ENCODE results near the gene NDE1.
A peak's percentile ranks its signal among the peaks of the same experiment; 100 is the strongest.
"Not testable (repeated sequence)": the region's sequence is repeated elsewhere in the genome, so short reads cannot be mapped to it uniquely, and the experiment has no call there.

The NDE1 gene

DNA sequence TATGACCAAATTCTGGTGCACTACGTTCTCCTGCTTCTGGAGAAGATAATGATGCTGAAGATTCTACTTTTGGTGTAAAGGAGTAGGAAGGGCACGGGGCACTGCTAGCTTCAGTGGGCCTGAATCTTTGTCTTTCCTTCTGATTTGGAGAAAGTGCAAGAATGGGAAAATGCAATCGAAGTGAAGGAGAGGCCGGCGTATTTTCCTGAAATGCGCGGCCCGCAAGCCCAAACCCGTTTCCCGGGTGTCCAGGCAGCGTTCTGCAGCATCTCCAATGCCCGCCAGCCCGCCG, 372 bp upstream of the NDE1 start:
- Mint-ChIP-seq H3K4me3 (peak overlapping the region; percentile 77 to 88 (median 85)), H3K36me3 (ENCODE audit: low read depth) (peaks cover 3% of the 10 kb centered on the region), H3K27ac (peak overlapping the region in 2 of 3 experiments; percentile 66 to 74), H3K4me1 (peaks cover 14% of the 10 kb centered on the region), H3K9me3 (no peaks in the 10 kb centered on the region), H3K27me3 (ENCODE audit: low read depth) (no peaks in the 10 kb centered on the region)
- TF ChIP-seq, protein P1, sequence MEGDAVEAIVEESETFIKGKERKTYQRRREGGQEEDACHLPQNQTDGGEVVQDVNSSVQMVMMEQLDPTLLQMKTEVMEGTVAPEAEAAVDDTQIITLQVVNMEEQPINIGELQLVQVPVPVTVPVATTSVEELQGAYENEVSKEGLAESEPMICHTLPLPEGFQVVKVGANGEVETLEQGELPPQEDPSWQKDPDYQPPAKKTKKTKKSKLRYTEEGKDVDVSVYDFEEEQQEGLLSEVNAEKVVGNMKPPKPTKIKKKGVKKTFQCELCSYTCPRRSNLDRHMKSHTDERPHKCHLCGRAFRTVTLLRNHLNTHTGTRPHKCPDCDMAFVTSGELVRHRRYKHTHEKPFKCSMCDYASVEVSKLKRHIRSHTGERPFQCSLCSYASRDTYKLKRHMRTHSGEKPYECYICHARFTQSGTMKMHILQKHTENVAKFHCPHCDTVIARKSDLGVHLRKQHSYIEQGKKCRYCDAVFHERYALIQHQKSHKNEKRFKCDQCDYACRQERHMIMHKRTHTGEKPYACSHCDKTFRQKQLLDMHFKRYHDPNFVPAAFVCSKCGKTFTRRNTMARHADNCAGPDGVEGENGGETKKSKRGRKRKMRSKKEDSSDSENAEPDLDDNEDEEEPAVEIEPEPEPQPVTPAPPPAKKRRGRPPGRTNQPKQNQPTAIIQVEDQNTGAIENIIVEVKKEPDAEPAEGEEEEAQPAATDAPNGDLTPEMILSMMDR (IDR thresholded peaks at IDR 0.05; ENCODE audit: unreplicated experiment in 3 of 3) = no peak

DNA sequence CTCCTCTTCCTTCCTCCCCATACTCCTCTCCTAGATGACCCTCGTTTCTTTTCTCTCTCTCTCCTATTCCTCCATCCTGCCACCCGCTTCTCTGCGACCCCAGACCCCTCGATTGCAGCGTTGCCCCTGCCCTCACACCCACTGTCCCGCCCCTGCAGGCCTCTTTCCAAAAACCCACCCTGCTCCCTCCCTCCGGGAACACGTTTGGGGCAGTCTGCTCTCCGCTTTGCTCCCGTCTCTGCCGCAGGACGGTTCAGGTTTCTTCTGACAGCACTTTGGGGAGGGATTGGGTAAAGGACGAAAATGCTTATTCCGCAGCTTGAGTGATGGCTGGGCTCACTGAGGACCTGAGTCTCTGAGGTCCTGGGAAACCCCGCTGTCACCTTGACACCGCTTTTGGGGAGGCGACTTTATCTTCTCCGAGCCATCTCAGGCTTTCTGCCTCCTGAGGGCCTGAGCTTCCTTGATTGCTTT, 690 bp downstream of the NDE1 start:
- H3K27me3 Mint-ChIP-seq (ENCODE audit: low read depth) = no peaks in the 10 kb centered on the region
- H3K9me3 Mint-ChIP-seq = no peaks in the 10 kb centered on the region
- peaks cover 14% of the 10 kb centered on the region for H3K4me1 Mint-ChIP-seq
- TF ChIP-seq, protein P1 (IDR thresholded peaks at IDR 0.05; ENCODE audit: unreplicated experiment in 3 of 3) = no peak
- H3K36me3 Mint-ChIP-seq (ENCODE audit: low read depth) = peaks cover 3% of the 10 kb centered on the region
- H3K4me3 Mint-ChIP-seq = peak overlapping the region; percentile 97 to 99 (median 99)
- peak overlapping the region; percentile 76 to 95 (median 82) for H3K27ac Mint-ChIP-seq

DNA sequence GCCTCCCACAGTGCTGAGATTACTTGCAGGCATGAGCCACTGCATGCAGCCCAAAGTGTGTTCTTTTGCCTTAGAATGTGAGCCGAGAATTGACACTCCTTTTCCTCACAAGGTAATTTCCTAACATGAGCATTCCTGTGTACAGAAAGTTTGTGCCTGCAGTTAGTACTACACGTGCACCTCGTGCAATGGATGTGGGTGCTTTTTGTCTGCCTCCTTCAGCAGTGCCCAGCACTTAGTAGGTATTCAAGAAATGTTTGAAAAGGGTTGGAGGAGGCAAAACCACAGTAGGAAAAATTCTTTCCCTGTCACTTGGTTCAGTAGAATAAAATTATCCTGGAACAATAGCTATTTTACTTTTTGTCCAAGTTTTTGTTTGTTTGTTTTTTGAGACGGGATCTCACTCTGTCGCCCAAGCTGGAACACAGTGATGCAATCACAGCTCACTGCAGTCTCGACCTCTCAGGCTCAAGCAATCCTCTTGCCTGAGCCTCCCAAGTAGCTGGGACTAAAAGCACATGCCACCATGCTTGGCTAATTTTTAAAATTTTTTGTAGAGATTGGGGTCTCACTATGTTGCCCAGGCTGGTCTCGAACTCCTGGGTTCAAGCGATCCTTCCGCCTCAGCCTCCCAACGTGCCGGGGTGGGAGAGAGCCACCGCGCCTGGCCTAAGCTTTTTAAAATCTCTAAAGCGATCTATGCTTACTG, 2.4 kb downstream of the NDE1 start:
- Mint-ChIP-seq H3K27me3 (ENCODE audit: low read depth) (no peaks in the 10 kb centered on the region), H3K27ac (peak overlapping the region in 2 of 3 experiments; percentile 18 to 84), H3K9me3 (no peaks in the 10 kb centered on the region), H3K4me3 (peak overlapping the region; percentile 97 to 99 (median 99)), H3K36me3 (ENCODE audit: low read depth) (peaks cover 3% of the 10 kb centered on the region), H3K4me1 (peaks cover 14% of the 10 kb centered on the region)
- TF ChIP-seq, protein P1 (IDR thresholded peaks at IDR 0.05; ENCODE audit: unreplicated experiment in 3 of 3) = no peak

DNA sequence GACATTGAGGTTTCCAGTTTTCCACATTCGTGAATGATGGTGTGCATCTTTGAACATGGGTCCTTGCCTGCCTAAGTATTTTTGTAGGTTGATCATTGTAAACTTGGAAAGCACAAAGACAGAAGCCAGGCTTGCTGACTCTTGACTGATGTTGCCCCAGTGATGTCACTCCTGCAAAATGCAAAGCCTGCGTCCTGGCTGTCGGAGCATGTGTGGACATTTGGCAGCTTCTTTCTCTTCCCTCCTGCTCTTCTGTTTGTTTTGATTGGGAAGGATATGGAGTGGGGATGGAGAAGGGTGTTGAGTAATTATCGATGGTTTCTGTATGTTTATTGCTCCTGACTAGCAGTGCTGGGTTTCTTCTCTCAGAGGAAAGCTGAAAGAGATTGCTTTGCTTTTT, 3.2 kb downstream of the NDE1 start:
- Mint-ChIP-seq H3K4me1 (peaks cover 14% of the 10 kb centered on the region), H3K4me3 (peak overlapping the region; percentile 56 to 99 (median 76)), H3K27me3 (ENCODE audit: low read depth) (no peaks in the 10 kb centered on the region), H3K27ac (peak overlapping the region in 2 of 3 experiments; percentile 18 to 84), H3K36me3 (ENCODE audit: low read depth) (peaks cover 3% of the 10 kb centered on the region), H3K9me3 (no peaks in the 10 kb centered on the region)
- TF ChIP-seq, protein P1 (IDR thresholded peaks at IDR 0.05; ENCODE audit: unreplicated experiment in 3 of 3) = no peak

DNA sequence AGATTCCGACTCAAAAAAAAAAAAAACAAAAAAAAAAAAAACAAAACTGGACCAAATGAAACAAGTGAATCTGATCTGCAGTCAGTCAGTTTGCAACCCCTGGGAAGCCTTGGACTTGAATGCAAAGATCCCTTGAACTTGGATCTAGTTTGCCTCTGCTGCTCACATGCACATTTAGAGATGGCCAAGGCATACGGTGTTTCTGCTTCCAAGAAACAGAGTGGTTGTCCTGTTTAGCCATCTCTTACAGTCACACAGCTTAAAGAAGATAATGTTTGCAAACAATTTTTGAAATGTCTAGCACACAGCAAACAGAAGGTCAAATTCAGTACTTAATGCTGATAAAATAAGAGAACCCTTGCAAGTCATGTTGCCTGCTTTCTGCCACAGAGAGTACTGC, 4.5 kb downstream of the NDE1 start:
- Mint-ChIP-seq H3K4me3 (no peak overlapping the region), H3K9me3 (no peaks in the 10 kb centered on the region), H3K36me3 (ENCODE audit: low read depth) (peaks cover 3% of the 10 kb centered on the region), H3K27me3 (ENCODE audit: low read depth) (no peaks in the 10 kb centered on the region), H3K4me1 (peaks cover 14% of the 10 kb centered on the region), H3K27ac (no peak overlapping the region)
- TF ChIP-seq, protein P1 (IDR thresholded peaks at IDR 0.05; ENCODE audit: unreplicated experiment in 3 of 3) = no peak

DNA sequence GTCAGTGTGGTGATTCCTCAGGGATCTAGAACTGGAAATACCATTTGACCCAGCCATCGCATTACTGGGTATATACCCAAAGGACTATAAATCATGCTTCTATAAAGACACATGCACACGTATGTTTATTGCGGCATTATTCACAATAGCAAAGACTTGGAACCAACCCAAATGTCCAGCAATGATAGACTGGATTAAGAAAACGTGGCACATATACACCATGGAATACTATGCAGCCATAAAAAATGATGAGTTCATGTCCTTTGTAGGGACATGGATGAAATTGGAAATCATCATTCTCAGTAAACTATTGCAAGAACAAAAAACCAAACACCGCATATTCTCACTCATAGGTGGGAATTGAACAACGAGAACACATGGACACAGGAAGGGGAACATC, 5.5 kb downstream of the NDE1 start:
- H3K4me1 Mint-ChIP-seq = peaks cover 17% of the 10 kb centered on the region
- H3K36me3 Mint-ChIP-seq (ENCODE audit: low read depth); H3K27ac Mint-ChIP-seq; H3K4me3 Mint-ChIP-seq; H3K27me3 Mint-ChIP-seq (ENCODE audit: low read depth); H3K9me3 Mint-ChIP-seq: not testable (repeated sequence)

Measured in nephron (organoid).